ENCODE measurements around the gene NDNF. TPM values are rescaled to one million over a fixed set of nuclear protein-coding genes. Genes with fewer than 3 reads are reported as not detected.

The NDNF gene
- total and polyA plus RNA-seq, 11 donors = 2.8 to 11.2 (median 6.9) TPM

DNA sequence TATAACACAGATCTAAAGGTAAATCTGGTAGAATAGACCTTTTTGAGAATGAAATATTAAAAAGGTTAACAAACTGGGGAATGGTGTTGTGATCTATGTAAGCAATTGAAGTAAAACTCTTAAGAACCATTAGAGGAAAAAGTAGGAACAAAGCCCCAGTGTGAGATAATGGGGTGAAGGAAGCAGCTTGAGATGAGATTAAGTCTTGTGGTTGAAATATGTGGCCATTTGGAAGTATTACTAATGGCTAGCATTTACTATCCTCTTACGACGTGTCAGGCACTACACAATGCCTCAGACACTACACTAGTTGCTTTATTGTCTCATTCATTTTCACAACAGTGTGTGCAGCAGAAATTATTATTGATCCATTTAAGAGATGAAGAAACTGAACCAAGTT is 25.9 kb upstream of the NDNF start:
- TF ChIP-seq POLR2A (IDR thresholded peaks at IDR 0.05) = no peak
- no peak for TF ChIP-seq CTCF (IDR thresholded peaks at IDR 0.05)
- Histone ChIP-seq H3K9me3 (peaks cover 0 to 4% (median 0%) of the 10 kb centered on the region in 12 donors), H3K4me1 (no peaks in the 10 kb centered on the region), H3K27me3 (peaks cover 0 to 4% (median 0%) of the 10 kb centered on the region in 9 donors), H3K27ac (no peak overlapping the region), H3K4me3 (no peak overlapping the region), H3K36me3 (no peaks in the 10 kb centered on the region)
- intact Hi-C loops (cut with DNase I) = loop anchor here in 9 of 10 donors (2.0 to 10.0 kb wide), 11 partner anchors 73 to 1026 kb away; no protein-coding TSS in a partner anchor
- WGBS, 4 donors = 39 to 70% (median 54%) methylated on average over 2 of the region's 2 CpGs
- no peak for ATAC-seq
- DNase-seq = no peak

- H3K9me3 ChIP-seq = peaks cover 0 to 4% (median 0%) of the 10 kb centered on the region in 12 donors
- DNase-seq (no peak), ATAC-seq (no peak)
- TF ChIP-seq CTCF (IDR thresholded peaks at IDR 0.05) = peak; percentile 45 to 83 (median 67)
- TF ChIP-seq POLR2A (IDR thresholded peaks at IDR 0.05) = no peak
- H3K4me3 ChIP-seq = no peak overlapping the region
- H3K4me1 ChIP-seq = no peaks in the 10 kb centered on the region
- intact Hi-C loops (cut with DNase I) = loop anchor here (1.0 to 10.0 kb wide), 15 partner anchors 72 to 1024 kb away; no protein-coding TSS in a partner anchor
- no peak overlapping the region for H3K27ac ChIP-seq
- 11 to 27% (median 15%) methylated on average over 2 of the region's 2 CpGs for WGBS, 4 donors
- no peaks in the 10 kb centered on the region for H3K36me3 ChIP-seq
- H3K27me3 ChIP-seq = no peaks in the 10 kb centered on the region
Measured at GRCh38 chr4:121096629-121097028, 24.3 kb upstream of the NDNF start.

- ATAC-seq (no peak), DNase-seq (no peak)
- Histone ChIP-seq H3K36me3 (no peaks in the 10 kb centered on the region), H3K9me3 (no peaks in the 10 kb centered on the region), H3K4me1 (no peaks in the 10 kb centered on the region), H3K27me3 (no peaks in the 10 kb centered on the region), H3K27ac (no peak overlapping the region), H3K4me3 (no peak overlapping the region)
- intact Hi-C loops (cut with DNase I) = loop anchor here (1.0 to 10.0 kb wide), 15 partner anchors 71 to 1024 kb away; no protein-coding TSS in a partner anchor
- TF ChIP-seq CTCF (IDR thresholded peaks at IDR 0.05) (no peak), POLR2A (IDR thresholded peaks at IDR 0.05) (no peak)
Measured at GRCh38 chr4:121096191-121096590, 23.9 kb upstream of the NDNF start.

DNA sequence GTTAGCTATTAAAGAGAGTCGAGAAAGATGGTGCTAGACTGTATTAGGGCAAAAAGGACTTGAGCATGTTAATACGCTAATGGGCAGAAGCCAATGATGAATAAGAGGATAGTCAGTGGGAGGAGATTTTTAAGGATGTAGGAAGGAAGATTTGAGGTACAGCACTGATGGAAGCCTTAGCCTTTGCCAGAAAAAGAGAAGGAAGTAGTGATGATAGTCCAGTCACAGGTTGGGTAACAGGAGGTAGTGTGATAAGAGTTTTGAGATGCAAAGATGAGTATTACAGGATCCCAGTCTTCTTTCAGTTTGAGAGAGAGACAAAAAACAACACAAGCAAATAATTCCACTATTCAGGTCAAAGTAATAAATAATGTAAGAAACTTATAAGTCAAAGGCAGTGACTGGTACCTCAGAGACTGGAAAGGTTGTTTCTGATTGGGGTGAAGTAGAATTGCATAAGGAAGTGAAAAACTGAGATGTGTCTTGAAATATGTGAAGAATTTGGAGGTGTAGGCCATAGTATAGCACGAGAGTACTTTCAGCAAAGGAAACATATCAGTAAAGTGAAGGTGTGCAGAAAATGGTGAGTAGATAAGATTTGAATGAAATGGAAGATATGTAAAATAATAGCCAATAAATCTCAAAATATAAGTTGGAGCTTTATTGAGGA is 22.1 kb upstream of the NDNF start:
- H3K36me3 ChIP-seq = no peaks in the 10 kb centered on the region
- WGBS, 4 donors = 76 to 82% (median 80%) methylated on average over 3 of the region's 3 CpGs
- no peak for TF ChIP-seq CTCF (IDR thresholded peaks at IDR 0.05)
- no peak for TF ChIP-seq POLR2A (IDR thresholded peaks at IDR 0.05)
- no peaks in the 10 kb centered on the region for H3K4me1 ChIP-seq
- no peak overlapping the region for H3K27ac ChIP-seq
- intact Hi-C loops (cut with DNase I) = loop anchor here in 7 of 10 donors (5.0 to 10.0 kb wide), 6 partner anchors 70 to 1022 kb away; no protein-coding TSS in a partner anchor
- no peak overlapping the region for H3K4me3 ChIP-seq
- H3K9me3 ChIP-seq = no peaks in the 10 kb centered on the region
- ATAC-seq = no peak
- no peak for DNase-seq
- H3K27me3 ChIP-seq = no peaks in the 10 kb centered on the region

All from heart left ventricle (tissue), 16 donors.